ENCODE data around the gene SLIT1.

SLIT1 gene

GRCh38 chr10:97078938-97079445 is 106.8 kb downstream of the SLIT1 start:
- DNase-seq, result no peak

- no peak for DNase-seq
Measured at GRCh38 chr10:97078261-97078937, 107.4 kb downstream of the SLIT1 start.

GRCh38 chr10:97076781-97077180 is 109.0 kb downstream of the SLIT1 start:
- no peak for DNase-seq

- no peak for DNase-seq
Measured at GRCh38 chr10:97075961-97076525, 109.7 kb downstream of the SLIT1 start.

- DNase-seq, result no peak
Measured at GRCh38 chr10:97075421-97075820, 110.3 kb downstream of the SLIT1 start.

GRCh38 chr10:97074256-97075145 is 111.3 kb downstream of the SLIT1 start:
- no peak for DNase-seq

GRCh38 chr10:97072851-97073665 is 112.7 kb downstream of the SLIT1 start:
- DNase-seq, result peak; percentile 55 to 78 (median 68)

GRCh38 chr10:97071496-97071895 is 114.3 kb downstream of the SLIT1 start:
- no peak for DNase-seq

GRCh38 chr10:97069576-97070362 is 116.0 kb downstream of the SLIT1 start:
- DNase-seq, result no peak

- DNase-seq, result no peak
Measured at GRCh38 chr10:97069026-97069425, 116.7 kb downstream of the SLIT1 start.

GRCh38 chr10:97067716-97068391 is 117.9 kb downstream of the SLIT1 start:
- no peak for DNase-seq

GRCh38 chr10:97066877-97067555 is 118.7 kb downstream of the SLIT1 start:
- DNase-seq, result no peak

- no peak for DNase-seq
Measured at GRCh38 chr10:97065686-97066660, 119.8 kb downstream of the SLIT1 start.

GRCh38 chr10:97065128-97065527 is 120.6 kb downstream of the SLIT1 start:
- DNase-seq, result no peak

GRCh38 chr10:97063983-97064837 is 121.5 kb downstream of the SLIT1 start:
- no peak for DNase-seq

- no peak for DNase-seq
Measured at GRCh38 chr10:97063271-97063982, 122.3 kb downstream of the SLIT1 start.

GRCh38 chr10:97062456-97062855 is 123.3 kb downstream of the SLIT1 start:
- DNase-seq, result no peak

- DNase-seq, result no peak
Measured at GRCh38 chr10:97062046-97062445, 123.7 kb downstream of the SLIT1 start.

All from activated naive CD4-positive, alpha-beta T cell (primary cell).